GM19043 (cell line): ENCODE data around the gene BIRC7.

ENCODE experiments used
- ATAC-seq: cut with Tn5 transposase; IDR thresholded peaks from one replicate; pipeline ENCODE4 v1.9.1; 2021; ENCODE audit warnings: low read depth; ENCODE audit not compliant: unreplicated experiment

BIRC7 gene, protein sequence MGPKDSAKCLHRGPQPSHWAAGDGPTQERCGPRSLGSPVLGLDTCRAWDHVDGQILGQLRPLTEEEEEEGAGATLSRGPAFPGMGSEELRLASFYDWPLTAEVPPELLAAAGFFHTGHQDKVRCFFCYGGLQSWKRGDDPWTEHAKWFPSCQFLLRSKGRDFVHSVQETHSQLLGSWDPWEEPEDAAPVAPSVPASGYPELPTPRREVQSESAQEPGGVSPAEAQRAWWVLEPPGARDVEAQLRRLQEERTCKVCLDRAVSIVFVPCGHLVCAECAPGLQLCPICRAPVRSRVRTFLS

DNA sequence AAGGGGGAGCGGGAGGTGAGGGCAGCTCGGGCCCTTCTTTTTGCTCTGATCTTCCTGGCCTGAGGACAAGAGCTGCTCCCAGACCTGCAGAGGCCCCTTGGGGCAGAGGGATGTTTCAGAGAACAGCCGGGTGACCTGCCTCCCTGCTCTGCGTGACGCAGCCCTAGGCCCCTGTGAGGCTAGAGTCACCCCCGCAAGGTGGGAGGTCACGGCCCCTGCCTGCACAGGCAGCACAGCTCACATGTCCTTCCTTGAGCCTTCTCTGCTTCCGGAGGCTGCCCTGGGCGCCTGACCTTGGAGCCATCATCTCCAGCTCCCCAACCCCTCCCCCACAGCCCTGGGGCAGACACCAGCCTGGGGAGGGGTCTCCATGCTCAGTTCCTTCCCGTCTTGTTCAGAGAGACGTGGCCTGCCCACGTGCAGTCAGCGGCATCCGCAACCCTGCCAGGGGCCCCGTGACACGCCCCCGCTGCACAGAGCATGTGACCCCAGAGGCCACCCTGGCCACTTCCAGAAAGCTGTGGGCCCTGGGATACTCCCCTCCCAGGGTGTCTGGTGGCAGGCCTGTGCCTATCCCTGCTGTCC is at the start of gene BIRC7:
TSS of gene BIRC7 (plus strand) at position 507 of the 585 bp plus-strand sequence. CDS start 192 bp downstream, outside the sequence.
- no peak for ATAC-seq

DNA sequence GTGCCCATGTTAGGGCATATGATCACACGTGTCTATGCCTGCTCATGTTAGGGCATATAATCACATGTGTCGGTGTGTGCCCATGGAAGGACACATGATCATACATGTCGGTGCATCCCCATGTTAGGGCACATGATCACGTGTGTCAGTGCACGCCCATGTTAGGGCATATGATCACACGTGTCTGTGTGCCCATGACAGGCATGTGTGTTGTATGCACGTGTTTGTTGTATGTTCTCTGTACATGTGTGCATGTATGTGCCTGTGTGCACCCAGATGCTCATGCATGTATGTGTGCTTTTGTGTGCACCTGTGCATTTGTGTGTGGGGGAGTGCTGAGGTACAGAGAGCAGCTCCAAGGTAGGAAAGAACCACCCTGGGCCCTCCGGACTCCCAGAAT is 49.6 kb upstream of the BIRC7 start:
- ATAC-seq = no peak

DNA sequence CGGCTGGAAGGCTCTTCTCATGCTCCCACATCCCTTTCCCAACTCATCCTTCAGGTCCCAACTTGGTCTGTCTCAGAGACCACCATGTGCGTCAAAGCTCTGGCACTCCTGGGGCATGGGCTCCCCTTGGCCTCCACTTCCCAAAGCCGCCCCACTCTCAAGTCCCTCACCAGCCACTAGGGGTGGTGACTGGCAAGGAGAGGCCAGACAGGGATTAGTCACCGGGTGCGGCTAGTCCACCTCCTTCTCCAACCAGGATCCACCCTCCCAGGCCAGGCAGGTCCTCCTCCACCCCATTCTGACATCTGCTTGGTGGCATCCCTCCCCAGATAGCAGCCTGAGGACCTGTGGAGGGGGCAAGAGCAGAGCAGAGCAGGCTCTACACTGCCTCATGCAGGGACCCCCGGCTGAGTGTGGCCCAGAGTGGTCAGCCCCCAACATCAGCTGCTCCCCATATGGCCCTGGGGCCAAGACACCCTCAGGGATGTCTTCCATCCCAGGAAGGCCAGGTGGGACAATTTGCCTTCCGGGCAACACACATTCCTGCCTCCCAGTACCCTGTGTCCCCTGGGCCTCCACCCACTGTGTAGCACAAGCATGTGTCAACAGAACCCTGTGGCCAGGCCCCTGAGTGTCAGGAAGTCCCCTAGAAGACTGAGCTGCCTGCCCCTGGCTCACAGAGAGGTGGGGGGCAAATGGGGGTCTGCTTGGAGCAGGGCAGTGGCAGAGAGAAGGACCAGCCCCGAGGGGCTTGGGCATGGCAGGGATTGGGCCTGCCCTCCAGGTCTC is 49.0 kb upstream of the BIRC7 start:
- ATAC-seq = no peak

DNA sequence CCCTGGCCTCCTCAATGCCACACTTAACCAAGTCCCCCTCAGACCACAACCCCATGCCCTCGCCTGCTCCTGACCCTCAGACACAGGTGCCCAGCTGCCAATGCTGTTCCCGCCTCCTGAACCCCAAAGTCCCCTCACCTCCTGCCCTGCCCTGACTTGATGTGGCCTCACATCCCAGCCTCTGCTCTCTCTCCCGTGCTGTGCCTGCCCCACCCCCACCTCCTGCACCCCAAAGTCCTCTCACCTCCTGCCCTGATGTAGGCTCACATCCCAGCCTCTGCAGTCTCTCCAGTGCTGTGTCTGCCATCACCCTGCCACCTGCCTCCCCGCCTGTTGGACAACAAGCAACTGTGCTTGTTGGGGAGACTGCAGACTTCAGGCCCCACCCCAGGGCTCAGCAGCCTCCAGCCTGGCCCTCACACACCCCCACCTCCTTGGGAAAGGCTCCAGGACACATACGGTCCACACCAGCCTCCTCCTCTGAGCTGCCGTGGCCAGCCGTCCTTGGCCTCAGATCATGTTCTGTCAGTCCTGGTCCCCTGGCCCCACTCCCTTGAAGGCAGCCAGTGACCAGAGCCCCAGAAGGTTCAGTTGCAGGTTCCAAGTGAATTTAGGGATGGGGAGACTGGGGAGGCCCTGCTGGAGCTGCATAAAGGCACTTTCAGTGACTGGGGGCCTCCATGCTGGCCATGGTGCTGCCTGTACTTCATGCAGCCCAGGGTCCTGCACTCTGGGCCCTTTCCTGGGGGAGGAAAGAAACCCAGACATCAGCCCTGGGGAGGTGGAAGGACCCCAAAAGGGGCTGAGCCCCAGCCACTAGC is 48.2 kb upstream of the BIRC7 start:
- ATAC-seq = no peak

DNA sequence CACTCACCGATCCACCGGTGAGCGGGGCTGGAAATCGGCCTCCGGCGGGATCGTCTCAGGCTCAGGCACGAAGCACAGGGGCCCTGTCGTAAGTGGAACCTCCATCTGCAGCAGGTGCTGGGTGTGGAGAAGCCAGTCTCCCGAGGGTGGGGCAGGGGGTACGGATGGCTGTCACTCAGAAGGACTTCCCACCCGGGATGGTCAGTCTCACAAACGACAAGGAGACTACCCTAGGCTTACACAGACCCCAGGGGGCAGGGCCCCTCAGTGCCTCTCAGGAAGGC is 47.6 kb upstream of the BIRC7 start:
- no peak for ATAC-seq

DNA sequence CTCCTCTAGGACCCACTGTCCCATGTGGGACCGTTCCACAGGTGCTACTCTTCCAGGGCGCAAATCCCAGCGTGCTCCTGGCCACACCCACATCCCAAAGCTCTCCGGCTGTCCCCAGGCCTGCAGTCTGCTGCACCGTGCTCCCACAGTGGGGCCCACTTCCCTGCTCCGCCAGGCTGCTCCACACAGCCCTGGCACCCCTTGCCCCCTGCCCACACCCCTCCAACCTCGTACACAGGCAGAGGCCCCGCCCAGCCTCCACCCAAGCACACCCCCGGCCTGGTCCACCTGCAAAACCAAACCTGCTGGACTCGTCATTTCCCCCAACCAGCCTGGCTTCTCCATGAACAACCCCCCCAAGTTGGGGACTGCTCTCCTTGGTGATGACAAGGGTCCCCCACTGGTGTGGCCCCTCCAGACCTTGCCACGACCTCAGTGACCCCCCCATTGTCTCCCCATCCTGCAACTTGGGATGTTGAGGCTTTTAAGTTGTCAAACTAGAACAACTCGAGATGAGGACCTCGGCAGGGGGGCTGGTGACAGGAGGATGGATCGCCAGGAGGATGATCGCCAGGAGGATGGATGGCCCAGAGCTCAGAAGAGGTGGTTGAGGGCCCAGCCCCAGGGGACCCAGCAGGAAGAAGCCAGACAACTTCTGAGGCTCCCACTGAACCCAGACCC is 46.9 kb upstream of the BIRC7 start:
- ATAC-seq = no peak

DNA sequence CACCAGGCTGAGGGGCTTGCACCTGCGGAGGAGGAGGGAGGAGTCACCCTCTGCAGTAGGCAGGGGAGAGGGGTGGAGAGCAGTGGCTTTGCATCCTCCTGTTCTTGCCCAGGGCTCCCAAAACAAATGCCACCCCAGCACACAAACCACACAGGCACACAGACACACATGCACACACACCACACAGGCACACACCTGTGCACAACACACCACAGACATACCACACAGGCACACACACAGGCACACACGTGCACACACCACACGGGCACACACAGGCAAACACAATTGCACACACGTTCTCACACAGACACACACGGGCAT is 46.4 kb upstream of the BIRC7 start:
- ATAC-seq = no peak

DNA sequence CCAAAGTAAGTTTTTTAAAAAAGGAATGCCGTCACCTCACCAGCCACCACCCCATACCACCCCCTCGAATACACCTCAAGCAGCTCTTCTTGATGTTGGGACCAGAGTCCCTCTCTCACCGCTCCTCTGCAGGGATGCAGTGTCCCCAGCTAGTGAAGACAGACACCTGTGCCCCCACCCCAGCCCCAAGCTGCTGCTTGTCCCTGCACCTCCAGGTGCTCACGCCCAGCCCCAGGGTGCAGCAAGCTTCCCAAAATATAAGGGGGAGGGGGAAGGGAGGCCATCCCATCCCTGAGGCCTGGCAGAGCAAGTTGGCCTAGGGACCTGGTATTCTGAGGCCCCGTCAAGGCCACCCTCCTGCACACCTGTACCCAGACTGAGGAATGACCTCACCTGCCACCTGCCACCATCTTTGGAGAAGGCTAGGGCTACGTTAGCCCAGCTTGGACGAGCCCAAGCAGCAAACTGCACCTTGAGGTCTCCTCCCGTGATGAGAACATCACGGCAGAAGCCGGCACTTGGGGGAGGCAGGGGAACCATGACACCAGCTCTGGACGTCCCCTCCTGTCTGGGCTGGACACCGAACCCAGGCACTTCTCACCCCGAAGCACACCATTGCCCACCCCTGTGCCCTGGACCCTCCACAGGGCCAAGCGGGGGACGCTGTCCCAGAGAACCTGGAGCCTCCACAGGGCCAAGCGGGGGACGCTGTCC is 45.7 kb upstream of the BIRC7 start:
- ATAC-seq = no peak

DNA sequence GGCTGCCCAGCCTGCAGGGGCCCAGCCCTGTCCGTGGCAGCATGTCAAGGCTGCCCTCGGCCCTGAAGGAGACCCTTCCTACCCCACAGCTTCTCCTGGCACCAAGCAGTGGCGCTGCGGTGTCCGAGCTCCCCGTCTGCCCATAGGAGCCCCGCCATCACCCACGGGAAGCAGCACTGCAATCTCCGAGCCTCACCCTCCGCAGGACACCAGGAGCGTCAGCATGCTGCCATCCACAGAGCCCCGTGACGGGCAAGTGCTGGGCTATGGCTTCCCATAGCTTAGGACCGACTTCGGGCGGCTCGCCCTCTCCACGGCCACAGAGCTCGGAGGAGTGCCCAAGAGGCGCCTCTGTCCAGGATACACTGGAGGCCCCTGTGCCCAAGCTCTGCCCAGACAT is 44.9 kb upstream of the BIRC7 start:
- ATAC-seq = no peak

DNA sequence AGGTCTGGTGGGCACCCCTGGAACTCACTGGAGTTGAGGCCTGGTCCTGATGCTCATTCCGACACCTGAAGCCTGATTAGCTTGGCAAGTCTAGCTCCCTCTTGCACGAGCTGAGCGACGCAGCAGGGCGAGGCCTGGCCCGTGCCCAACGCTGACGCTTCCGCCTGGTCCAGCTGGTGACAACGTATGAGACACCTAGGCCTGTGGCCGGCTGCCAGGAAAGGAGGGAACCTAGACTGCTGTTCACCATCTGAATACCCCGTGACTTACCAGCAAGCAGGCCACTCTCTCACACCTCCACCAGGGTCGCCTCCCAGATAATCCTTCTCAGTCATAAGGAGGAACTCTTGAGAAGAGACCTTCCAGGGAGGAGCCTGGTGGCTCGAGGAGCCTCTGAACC is 44.3 kb upstream of the BIRC7 start:
- no peak for ATAC-seq

DNA sequence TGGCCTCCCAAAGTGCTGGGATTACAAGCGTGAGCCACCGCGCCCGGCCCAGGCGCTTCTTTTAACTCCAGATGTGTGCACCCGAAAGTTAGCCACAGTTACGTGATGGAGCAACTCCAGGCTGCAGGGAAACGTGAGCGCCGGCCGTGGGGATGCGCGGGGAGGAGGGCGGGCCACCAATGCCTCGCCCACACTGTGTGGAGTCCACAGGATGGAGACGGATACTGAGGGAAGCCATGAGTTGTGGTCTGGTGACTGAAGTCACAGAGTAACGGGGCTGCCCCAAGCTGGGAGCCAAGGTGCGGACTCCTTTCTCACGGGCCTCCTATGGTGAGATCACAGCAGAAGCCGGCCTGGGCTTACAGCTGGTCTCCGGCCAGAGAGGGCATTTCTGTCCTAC is 43.0 kb upstream of the BIRC7 start:
- no peak for ATAC-seq

DNA sequence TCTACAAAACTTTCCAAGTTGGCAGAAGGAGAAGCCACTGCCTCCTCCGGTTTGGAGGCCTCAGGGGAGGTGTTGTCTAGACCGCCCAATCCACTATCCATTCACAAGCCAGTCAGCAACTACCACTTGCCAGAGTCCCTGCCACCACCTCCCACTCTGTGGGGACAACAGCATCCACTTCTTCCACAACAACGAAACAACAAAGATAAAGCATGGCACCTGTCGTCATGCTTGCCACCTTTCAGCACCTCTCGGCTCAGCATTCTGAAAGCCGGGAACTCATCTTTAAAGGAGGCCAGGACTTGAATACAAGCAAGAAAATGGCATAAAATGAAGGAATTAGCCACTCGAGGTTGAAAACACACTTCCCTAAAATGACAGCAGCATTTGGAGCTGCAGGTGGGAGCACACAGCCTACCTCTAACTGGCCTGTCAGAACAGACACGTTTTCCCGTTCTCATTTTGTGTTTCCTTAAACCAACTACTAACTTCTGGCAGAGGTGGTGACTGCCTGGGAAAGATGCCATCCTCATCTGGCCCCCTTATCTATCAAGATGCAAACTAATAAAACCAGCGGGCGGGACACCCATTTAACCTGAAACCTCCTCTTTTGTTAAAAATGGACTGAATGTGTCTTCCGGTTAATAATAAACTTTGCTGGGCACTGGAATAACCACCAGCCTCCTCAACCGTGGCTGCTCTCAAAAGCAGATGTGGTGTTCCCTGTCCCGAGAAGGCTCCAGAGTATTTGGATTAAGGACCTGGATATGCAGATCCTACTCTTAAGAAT is 41.5 kb upstream of the BIRC7 start:
- ATAC-seq = no peak

DNA sequence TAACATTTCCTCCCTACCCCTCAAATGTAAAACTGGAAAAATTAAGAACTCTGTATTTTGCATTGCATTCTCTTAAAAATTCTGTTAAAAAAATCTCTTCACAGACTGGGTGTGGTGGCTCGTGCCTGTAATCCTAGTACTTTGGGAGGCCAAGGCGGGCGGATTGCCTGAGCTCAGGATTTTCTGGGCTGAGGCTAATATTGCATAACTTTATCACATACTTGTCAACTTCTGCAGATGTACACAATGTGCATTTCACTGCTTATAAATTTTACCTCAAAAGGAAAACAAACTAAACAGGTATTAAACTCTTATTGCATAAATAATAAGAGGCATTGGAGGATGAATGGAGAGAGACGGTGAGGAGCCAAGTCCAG is 40.9 kb upstream of the BIRC7 start:
- ATAC-seq = no peak

DNA sequence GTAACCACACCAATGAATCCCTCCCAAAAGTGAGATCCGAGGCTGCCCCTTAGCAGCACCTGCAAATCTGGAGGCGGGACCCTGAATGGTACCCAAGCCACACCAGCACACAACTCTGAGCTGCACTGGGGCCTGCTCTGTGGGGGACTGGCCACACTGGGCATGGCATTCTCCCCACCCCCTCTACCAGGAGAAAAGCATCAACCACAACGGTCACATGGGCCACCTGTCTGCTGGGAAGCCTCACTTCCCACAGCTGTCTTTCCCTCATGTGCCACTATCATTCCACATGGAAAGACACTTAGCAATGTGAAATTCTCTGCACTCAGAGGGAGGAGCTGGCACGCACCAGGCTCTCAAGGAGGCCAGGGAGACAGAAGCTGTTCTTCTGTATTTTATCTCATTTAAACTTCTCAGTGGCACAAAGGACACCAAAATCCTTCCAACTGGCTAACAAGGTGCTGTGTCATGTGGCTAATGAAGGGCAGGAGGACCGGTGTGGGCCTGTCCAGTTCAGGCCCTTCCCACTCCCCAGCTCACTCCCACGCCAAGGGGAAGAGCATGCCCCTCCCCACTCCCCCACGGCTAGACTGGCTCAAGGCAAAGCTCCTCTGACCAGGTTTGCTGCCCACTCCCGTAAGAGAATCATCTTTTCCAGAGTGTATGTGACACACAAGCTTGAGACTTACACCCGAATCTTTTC is 38.8 kb upstream of the BIRC7 start:
- ATAC-seq = no peak

DNA sequence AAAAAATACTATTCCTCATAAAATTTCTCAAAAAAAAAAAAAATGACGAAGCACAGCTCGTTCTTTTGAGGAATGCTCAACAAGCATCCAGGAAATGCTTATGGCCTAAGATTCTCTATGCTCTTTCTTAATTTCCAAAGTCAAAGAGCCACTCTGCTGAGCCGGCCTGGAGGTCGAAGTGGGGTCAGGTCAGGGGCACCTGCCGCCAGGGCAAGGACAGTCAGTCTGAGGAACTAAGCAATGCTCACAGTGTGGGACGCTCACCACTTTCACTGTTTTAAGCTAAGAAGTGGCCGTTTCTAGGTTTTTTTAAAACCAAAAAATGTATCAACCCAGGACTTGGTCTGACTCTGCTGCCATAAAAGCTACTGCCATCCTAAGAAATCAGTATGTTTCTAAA is 37.1 kb upstream of the BIRC7 start:
- ATAC-seq = no peak

DNA sequence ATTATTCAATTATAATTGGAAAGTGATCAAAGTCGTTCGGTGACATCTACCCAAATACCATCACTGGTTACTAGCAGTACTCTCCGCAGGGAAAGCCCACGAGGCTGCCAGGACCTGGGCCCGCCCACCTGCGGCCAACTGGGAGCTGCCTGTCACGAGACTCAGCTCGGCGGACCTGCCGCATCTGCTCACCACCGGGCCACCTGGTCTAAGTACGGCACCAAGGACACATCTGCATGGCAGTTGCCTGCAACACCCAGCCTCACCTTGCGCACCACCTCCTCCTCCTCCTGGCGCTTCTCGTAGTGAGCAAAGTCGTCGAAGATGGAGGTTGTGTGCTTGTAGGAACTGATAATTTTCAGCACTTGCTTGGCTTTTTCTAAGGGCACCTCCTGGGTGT is 33.7 kb upstream of the BIRC7 start:
- no peak for ATAC-seq

DNA sequence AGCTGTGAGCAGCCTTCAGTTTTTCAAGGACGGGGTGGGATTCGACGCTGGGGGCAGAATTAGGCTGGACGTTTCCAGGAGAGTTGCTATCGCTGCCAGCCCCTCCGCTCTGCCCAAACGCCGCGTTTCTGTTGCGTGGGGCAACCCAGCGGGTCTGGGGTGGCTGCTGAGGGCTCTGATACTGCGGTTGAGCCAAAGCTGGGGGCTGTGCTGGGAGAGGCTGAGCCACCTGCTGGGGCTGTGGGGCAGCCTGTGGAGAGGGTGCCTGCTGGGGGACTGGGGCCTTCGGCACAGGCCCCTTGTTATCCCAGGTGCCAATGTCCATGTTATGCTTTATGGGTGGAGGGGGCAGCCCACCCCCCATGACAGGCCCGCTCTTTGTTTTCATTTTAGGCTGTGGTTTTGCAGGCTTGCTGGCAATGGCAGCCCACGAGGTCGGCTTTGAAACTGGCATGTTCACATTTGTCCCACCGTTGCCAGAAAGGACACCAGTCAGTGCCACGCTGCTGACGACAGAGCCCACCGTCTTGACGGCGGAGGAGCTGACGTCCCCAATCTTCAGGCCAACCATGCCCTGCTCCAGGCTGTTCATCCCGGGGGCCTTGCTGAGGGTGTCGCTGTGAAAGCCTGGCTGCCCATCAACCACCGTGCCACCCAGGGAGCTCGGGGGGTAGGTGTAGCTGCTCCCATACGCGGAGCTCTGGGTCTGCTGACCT is 32.7 kb upstream of the BIRC7 start:
- ATAC-seq = no peak

DNA sequence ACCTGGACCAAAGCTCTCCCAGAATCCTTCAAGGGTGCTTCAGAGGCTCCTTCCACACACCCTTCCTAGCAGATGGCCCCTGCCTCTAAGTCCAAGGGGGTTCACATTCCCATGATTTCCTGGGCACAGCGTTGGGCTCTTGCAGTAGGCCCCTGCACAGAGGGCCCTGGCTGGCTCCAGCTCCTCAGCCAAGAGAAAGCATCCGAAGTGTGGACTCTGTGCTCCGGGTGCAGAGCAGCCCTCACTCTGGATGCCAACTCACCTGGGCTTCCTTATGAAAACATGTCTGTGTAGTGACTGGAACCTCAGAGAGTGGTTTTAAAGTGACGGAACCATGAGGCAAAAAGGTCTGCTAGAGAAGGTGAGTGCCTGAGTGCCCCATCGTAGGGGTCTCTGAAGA is 31.3 kb upstream of the BIRC7 start:
- no peak for ATAC-seq
